NCI-H345 treated with DMSO at 0.1 percent for 48 hours (cell line): ENCODE results near the gene ZNF488.
"Not testable (repeated sequence)": the region's sequence is repeated elsewhere in the genome, so short reads cannot be mapped to it uniquely, and the experiment has no call there.

Experiments
- DNase-seq: peaks from one replicate; lab custom pipeline; 2025; ENCODE audit not compliant: unreplicated experiment; lab: John Stamatoyannopoulos, UW

Gene ZNF488, protein sequence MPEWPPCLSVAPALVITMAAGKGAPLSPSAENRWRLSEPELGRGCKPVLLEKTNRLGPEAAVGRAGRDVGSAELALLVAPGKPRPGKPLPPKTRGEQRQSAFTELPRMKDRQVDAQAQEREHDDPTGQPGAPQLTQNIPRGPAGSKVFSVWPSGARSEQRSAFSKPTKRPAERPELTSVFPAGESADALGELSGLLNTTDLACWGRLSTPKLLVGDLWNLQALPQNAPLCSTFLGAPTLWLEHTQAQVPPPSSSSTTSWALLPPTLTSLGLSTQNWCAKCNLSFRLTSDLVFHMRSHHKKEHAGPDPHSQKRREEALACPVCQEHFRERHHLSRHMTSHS

GRCh38 chr10:47384148-47384921, at the start of gene ZNF488:
Gene ZNF488, minus strand, starts transcription at chr10:47384293. Its CDS starts 15,464 bp downstream, at chr10:47368829.
- DNase-seq, result peak; percentile 49

DNA sequence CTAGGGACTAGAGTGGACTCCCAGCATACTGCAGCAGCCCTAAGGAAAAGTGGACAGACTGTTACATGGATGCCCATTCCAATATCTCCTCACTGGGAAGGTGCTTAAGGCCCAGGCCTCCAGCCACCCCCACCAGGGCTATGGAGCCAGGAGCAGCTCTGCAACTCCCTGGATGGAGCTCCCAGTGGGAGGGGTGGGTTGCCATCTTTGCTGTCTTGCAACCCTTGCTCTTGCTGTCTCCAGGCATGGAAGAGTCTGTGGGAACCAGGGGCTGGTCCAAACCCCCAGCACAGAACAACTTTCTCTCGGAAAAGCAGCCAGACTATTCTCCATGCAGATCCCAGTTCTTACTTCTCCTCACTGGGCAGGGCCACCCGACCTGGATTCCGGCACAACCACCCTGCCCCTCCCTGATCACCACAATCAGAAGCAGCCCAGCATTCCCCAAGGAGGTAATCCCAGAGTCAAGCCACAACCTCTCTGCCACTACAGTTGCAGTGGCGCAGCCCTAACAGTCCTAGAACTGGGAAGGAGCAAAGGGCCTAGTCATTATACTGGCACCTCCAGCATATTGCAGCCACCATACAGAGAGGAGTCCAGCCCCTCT, 41.8 kb upstream of the ZNF488 start:
- DNase-seq, result no peak

GRCh38 chr10:47424231-47424630, 40.1 kb upstream of the ZNF488 start:
- DNase-seq, result no peak

DNA sequence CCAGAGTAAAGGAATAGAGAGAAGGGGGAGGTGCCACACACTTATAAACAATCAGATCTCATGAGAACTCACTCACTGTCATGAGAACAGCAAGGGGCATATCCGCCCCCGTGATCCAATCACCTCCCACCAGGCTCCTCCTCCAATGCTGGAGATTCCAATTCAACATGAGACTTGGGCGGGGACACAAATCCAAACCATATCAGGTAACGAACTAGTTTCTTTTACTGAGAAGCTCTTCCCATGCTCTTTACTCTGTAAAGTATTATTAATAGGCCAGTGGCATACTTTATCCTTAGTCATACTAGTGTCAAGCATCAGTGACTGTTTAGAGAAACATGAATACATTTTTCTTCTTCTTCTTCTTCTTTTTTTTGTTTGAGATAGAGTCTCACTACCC, 39.4 kb upstream of the ZNF488 start:
- no peak for DNase-seq

- no peak for DNase-seq
Measured at GRCh38 chr10:47421057-47421952, 37.2 kb upstream of the ZNF488 start.

- DNase-seq, result no peak
Measured at GRCh38 chr10:47420305-47421056, 36.4 kb upstream of the ZNF488 start.

DNA sequence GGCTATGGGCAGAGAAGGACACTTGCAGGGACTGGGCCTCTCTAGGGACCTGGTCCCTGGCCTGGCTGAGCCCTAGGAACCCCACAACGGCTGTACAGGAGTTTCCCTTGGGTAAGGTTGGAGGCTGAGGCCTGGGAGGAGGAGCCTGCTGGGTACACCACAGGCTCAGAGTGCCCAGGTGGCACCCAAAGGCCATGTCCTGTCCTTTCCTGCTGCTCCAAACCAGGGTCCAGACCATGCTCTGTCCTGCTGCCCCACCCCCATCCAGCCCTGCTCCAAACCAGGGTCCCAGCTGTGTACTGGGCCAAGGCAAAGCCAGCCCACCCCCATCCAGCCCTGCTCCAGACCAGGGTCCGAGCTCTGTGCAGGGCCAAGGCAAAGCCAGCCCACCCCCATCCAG, 35.3 kb upstream of the ZNF488 start:
- DNase-seq, result no peak

DNA sequence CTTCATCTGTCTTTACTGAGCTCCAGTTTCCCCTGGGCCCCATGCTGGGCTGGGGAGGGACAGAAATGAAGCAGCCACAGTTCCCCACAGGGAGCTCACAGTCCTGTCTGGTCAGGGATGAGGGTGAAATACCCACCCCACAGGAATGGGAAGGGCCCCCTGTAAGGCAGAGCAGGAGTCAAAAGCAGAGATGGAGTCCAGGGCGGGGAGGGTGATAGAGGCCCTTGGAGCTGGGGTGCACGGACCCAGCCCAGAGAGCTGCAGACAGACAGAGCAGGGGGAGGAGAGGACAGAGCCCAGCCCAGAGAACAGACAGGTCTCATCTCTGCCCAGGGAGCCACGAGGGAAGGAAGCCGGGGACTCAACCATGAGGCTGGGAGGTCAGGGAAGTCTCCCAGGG, 34.9 kb upstream of the ZNF488 start:
- DNase-seq, result no peak

DNA sequence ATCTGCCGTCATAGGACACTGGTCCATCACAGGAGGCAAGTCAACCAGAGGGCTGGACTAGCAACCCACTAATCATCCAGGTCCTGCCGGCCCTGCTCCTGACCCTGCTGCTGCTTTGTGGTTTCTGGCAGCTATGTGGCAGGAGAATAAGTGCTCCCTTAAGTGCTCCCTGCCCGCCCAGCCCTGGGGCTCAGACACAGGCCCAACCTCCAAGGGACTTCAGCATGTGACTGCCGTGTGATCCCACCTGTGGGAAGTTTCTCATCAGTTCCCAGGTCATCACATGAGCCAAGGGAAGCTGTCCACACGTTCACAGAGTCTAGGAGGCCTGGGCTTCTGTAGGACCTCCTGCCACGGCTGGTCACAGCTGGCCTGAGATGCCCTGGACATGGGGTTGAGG, 34.2 kb upstream of the ZNF488 start:
- no peak for DNase-seq

DNA sequence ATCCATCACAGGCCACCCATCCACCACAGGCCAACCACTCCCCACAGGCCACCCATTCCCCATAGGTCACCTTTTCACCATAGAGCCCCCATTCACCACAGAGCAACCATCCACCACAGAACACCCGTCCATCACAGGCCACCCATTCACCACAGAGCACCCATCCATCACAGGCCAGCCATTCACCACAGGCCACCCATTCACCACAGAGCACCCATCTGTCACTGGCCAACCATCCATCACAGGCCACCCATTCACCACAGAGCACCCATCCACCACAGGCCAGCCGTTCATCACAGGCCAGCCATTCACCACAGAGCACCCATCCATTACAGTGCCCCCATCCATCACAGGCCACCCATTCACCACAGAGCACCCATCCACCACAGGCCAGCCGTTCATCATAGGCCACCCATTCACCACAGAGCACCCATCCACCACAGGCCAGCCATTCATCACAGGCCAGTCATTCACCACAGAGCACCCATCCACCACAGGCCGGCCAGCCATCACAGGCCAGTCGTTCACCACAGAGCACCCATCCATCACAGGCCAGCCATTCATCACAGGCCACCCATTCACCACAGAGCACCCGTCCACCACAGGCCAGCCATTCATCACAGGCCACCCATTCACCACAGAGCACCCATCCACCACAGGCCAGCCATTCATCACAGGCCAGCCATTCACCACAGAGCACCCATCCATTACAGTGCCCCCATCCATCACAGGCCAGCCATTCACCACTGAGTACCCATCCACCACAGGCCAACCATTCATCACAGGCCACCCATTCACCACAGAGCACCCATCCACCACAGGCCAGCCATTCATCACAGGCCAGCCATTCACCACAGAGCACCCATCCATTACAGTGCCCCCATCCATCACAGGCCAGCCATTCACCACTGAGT, 32.5 kb upstream of the ZNF488 start:
- DNase-seq, result not testable (repeated sequence)

- no peak for DNase-seq
Measured at GRCh38 chr10:47415520-47416304, 31.6 kb upstream of the ZNF488 start.

DNA sequence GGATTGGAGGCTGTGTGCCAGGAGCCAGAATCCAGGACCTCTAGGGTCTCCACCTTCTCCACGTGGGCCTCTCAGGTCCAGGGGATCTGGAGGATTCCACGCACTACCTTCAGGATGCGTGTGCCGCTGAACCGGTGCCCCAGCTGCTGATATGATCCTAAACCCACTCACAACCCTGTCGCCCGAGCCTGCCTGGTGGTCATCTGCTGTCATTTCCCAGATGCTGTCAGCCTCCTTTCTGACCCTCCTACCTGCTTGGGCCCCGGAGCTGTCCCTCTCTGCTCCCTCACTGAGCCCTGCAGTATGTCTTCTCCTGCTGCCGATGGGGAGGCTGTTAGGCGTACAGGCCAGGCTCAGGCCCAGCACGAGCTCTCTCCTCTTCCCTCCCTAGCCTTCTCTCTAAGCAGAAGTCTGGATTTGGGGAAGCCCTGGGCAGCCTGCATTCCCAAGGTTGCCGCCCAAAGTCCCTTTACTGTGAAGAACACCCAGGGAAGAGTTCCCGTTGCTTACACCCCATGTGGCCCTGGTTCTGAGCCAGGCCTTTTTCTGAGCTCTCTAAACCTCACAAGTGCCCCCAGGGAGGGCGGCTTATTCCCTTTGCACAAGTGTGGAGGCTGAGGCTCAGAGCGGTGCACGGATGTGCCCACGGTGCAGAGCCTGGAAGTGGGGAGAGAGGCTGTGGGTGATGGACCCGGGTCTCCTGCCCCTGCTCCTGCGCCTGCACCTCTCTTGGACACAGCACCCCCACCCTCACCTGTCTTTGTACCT, 30.8 kb upstream of the ZNF488 start:
- no peak for DNase-seq

- DNase-seq, result no peak
Measured at GRCh38 chr10:47414227-47414592, 30.1 kb upstream of the ZNF488 start.

GRCh38 chr10:47413531-47414226, 29.6 kb upstream of the ZNF488 start:
- no peak for DNase-seq

- no peak for DNase-seq
Measured at GRCh38 chr10:47412869-47413268, 28.8 kb upstream of the ZNF488 start.

- DNase-seq, result no peak
Measured at GRCh38 chr10:47412177-47412730, 28.2 kb upstream of the ZNF488 start.

DNA sequence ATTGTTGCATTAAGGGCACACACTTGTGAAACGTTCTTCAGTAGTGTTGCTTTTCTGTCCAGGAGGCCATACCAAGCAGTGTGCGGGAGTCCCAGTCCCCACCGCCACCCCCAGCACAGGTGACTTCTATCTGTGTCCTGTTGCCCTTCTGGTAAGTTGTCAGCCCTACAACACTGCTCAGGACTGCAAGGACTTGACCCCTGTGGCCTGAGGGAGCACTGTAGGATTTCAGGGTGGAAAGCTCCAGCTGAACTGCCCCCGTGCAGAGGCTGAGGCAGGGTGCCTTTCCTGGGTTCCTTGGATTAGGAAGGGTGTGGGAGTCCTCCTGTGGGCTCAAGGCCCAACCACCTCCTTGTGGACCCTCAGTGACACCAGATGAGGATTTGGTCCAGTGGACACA, 26.8 kb upstream of the ZNF488 start:
- DNase-seq, result no peak
